ENCODE measurements around the gene PCDH8.

Gene PCDH8, protein sequence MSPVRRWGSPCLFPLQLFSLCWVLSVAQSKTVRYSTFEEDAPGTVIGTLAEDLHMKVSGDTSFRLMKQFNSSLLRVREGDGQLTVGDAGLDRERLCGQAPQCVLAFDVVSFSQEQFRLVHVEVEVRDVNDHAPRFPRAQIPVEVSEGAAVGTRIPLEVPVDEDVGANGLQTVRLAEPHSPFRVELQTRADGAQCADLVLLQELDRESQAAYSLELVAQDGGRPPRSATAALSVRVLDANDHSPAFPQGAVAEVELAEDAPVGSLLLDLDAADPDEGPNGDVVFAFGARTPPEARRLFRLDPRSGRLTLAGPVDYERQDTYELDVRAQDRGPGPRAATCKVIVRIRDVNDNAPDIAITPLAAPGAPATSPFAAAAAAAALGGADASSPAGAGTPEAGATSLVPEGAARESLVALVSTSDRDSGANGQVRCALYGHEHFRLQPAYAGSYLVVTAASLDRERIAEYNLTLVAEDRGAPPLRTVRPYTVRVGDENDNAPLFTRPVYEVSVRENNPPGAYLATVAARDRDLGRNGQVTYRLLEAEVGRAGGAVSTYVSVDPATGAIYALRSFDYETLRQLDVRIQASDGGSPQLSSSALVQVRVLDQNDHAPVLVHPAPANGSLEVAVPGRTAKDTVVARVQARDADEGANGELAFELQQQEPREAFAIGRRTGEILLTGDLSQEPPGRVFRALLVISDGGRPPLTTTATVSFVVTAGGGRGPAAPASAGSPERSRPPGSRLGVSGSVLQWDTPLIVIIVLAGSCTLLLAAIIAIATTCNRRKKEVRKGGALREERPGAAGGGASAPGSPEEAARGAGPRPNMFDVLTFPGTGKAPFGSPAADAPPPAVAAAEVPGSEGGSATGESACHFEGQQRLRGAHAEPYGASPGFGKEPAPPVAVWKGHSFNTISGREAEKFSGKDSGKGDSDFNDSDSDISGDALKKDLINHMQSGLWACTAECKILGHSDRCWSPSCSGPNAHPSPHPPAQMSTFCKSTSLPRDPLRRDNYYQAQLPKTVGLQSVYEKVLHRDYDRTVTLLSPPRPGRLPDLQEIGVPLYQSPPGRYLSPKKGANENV

DNA sequence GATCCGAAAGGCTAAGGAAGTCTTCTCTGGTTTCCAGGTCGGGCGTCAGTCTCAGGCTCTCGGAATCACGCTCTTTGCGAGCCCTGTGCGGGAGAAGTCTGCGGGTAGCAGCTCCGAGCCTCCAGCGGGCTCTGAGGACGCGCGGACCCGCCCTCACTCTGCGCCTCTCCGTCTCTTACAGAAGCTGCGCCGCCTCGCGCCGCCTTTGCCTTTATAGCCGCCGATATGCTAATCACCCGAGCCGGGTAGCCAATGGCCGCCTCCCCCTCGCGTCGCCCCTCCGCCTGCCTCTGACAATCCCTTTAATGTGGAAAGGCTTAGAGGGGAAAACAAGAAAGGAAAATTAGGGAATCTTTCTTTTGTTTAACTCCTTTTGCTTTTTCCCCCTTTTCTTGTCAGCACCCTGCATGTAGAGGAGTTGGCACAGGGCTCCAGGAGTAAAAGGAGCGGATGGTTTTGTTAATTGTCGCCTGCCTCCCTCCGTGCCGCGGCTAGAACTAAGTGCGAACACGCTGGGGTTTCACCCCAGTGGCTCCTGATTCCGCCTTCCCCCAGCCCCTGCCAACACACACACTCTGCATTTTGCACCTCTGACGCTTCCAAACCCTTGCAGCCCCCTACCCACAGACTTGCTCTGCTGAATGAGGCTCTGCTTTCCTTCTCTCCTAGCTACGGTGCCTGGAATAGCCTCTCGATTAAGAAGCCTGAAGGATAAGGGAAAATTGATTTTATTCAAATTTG lies at the start of gene PCDH8:
PCDH8 (minus strand) TSS at position 186 of the 741 bp plus-strand sequence. CDS start 204 bp downstream, outside the sequence.
- in situ Hi-C loops (cut with HindIII; ENCODE audit: low sequenced_read_pairs) = no loop called here

DNA sequence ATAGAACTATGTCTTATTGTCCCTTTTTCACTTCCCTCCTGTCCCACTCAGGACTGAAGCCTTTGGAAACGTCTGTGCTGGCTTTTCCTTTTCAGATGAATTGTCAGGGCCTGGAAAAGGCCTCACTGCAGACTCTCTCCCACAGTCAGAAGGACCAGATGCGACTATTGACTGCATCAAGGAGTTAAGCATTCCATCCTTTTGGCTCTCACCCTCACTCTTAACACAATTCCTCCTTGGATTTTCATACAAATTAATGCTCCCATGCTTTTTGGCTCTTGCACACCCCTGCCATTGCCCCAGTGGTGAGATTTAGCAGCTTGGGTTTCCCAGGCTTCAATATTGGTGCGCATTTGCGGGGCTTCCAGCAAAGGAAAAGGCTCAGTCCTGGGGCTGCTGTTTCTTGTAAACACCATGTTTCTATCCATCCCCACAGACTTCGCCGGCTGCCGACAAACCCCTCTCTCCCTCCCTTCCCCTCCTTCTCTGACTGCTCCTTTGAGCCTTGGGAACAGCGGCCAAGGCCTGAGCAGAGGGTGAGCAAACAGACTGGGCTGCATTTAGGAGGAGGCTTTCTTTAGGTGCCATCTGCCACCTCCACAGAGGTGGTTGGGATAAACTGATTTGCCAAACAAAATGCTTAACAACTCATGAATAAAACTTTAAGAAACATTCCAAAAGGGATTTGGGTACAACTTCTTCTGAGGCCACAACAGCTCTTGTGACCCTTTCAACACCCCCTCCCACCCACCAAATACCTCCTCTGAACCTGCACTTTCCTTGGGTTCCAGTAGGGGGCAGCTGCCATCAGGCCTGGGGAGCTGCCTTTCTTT lies 48.6 kb upstream of the PCDH8 start:
- in situ Hi-C loops (cut with HindIII; ENCODE audit: low sequenced_read_pairs) = no loop called here

DNA sequence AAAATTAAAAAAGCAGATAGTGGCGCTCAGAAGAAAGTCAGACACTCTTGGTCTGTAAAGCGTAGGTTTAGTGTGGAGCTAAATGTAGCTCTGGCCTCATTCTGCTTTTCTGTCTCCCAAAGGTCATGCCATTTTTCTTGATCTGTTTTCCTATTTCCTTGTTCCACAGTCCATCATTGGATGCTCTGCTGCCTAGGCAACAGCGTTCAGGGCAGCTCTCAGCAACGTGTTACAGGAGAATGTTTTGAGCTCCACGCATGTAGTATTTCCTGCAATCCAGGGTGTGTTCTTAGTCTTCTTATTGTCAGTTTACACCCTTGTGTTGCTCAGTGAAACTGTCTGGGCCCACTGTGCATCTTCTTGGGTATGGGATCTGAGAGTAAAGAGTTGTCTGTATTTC lies 46.0 kb upstream of the PCDH8 start:
- in situ Hi-C loops (cut with HindIII; ENCODE audit: low sequenced_read_pairs) = no loop called here

DNA sequence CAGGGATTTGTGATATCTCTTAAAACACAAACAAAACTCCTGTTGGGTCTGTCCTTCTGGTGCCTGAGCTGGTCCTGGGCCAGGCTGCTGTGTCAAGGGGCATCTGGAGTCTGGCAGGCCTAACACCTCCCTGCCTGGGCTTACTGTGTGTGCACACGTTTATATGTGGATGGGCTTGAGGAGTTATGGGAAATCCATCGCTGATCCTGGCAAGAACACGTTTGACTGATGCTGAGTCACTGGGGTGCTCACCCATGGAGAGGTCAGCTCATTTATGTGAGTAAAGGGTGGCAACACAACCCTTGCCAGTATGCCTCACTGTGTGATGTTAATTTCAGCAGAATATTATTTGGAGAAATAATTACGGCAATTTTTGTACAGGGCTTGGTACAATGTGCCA lies 44.5 kb upstream of the PCDH8 start:
- in situ Hi-C loops (cut with HindIII; ENCODE audit: low sequenced_read_pairs) = no loop called here

DNA sequence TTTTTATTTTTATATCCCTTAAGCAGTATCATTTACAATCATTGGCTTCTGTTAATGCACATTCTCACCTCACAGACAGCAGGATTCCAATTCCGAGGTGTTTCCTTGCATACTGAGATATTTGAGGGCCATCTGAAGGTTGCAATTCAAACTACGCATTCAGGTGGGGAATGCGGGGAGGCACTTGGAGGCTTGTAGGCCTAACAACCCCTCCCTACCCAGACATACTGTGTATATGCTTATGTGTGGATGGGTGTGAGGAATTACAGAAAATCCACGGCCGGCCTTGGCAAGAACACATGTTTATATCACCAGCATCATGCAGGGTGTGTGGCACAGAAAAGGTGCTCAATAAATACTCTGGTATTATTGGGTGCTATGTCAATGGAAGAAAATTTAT lies 43.3 kb upstream of the PCDH8 start:
- in situ Hi-C loops (cut with HindIII; ENCODE audit: low sequenced_read_pairs) = no loop called here

DNA sequence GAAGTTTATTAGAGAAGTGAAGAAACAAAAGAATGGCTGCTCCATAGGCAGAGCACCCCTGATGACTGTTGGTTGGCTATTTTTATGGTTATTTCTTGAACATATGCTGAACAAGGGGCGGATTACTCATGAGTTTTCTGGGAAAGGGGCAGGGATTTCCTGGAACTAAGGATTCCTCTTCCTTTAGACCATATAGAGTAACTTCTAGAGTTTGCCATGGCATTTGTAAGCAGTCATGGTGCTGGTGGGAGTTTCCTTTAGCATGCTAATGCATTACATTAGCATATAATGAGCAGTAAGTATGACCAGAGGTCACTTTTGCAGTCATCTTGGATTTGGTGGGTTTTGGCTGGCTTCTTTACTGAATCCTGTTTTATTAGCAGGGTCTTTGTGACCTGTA lies 38.7 kb upstream of the PCDH8 start:
- in situ Hi-C loops (cut with HindIII; ENCODE audit: low sequenced_read_pairs) = no loop called here

DNA sequence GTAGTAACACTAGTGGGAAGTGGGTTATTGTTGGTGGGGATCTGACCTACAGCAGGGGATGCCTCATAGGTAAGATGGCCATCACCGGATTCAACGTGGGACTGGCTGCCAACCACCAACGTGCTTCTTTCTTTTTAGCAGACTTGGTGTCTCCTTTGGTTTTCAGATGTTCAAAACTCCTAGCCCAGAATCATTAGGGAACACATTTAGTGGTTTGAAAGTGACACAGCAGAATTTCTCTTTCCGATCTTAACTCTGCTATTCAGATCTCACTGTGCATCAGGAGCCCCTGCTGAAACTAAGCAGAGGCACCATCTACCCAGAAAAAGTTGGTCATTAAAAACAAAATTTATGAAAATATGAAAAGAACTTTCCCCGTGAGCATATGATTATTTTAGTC lies 36.7 kb upstream of the PCDH8 start:
- in situ Hi-C loops (cut with HindIII; ENCODE audit: low sequenced_read_pairs) = no loop called here

DNA sequence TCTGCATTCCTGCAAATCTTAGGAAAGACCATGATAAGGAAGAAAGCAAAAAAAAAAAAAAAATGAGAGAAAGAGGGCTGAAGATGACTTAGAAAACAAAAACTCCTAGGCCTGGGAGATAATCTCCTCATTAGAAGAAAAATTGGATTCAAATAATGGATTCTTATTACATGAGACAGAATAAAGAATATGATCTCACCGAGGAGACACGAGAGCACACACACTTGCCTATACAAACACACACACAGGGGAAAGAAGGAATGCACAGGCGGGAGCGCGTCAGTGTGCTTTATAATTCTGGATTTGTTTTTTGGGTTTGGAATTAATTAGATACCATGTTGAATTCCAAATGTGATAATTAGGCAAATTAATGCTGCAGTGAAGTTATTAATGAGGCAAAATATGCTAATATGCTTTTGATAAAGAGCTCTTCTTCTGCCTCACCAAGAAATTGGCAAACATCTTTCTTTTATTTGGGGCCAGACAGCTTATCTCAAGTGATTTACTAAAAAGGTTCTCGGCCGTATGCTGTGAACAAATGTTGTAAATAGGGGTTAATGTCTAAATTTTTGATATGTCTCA lies 36.1 kb upstream of the PCDH8 start:
- in situ Hi-C loops (cut with HindIII; ENCODE audit: low sequenced_read_pairs) = no loop called here

DNA sequence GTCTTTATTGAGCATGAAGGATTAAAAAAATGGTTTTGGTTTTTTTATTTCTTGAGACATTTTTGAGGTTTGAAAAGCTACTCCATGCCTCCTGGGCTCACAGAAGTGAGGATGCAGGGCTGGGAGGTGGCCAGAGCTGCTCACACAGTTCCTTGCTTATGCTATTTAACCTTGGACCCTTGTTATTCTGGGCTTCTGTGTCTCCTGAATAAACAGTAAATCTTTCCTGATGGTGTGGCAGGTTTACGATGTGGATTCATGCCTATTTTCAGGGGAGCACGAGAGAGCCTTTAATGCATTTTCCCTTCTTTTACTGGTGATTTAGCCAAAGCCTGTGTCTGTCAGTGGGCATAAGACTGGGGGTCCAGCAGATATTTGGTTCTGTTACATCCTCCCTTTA lies 34.3 kb upstream of the PCDH8 start:
- in situ Hi-C loops (cut with HindIII; ENCODE audit: low sequenced_read_pairs) = no loop called here

DNA sequence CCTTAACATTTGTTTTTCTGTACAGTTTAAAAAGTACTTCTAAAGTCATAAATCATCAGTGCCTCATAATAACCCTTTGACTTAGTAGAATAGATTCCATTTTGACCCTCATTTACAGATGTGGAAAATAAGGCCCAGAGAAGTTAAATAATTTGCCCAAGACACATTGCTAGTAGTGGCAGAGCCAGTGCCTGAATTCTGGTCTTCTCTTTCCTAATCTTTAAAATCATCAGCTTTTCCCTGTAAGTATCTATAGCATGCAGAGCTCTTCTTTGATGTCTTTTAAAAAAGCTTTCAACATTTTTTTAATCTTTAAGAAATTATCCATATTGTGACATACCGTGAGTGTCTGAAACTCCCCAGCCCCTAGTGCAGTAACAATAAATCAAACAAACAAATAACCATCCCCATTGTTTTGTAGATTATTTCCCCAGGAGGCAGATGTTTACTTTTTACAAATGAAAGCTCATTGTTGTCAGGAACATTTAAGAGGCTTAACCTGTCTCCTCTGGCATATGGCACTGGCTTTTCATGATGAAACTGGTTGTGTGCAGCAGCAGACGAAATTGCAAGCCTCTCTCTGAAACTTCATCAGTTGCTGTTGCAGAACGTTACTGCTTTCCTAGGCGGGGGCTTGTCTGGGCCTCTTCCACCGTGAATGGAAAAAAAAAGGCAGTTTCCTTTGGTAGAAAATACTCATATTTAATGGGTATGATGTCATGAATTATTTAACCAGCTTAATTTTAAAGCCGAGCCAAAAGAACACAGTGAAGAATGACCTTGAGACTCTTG lies 31.7 kb upstream of the PCDH8 start:
- in situ Hi-C loops (cut with HindIII; ENCODE audit: low sequenced_read_pairs) = no loop called here

DNA sequence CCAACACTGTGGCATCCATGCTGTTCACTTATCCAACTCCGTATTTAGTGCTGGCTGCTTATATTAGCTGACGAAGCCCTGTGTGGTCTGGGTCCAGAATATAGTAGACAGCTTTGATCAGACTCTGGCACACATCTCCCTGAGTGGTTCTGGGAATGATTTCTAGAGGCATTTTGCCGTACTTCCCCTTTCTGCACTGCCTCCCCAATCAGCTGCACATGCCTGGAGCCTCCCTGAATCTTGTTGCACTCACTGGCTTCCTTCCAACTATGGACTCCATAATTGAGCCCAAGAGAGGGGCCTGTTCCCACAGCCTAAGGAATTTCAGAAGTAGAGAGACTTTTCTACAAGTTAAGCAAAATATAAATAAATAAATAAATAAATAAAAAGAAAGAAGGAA lies 30.4 kb upstream of the PCDH8 start:
- in situ Hi-C loops (cut with HindIII; ENCODE audit: low sequenced_read_pairs) = no loop called here

DNA sequence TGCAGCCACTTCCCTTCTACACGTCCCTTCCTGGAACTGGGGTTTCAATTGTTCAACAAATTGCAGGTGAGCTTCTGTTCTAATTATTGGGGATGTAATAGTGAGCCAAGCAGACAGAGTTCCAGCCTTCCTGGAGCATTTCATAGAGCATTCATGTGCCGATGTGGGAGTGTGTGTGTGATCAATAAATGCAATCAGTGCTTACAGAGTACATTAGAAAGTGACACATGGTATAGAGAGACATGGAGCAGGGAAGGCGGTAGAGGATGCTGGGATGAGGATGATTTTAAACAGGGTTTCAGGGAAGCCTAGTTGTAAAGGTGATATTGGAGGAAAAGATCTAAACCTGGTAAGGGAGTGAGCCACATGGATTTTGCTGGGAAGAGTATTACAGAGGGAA lies 21.7 kb upstream of the PCDH8 start:
- in situ Hi-C loops (cut with HindIII; ENCODE audit: low sequenced_read_pairs) = no loop called here

DNA sequence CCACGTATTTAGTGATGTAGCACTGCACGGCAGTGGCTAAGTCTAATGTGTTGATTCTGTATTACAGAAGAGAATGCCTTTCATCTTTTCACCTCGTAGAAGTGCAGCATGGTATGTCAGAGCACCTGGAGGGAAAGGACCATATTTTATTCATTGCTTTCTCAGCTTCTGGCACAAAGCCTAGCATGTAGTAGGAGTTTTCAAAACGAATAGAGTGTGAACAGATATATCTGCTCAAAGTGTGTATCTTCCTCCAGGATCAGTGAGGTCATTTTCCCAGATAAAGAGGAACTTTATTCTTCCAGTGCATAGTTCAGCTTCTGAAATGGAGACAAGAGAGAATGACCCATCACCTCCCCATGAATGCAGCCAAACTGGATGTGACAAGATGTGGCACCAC lies 21.2 kb upstream of the PCDH8 start:
- in situ Hi-C loops (cut with HindIII; ENCODE audit: low sequenced_read_pairs) = no loop called here

DNA sequence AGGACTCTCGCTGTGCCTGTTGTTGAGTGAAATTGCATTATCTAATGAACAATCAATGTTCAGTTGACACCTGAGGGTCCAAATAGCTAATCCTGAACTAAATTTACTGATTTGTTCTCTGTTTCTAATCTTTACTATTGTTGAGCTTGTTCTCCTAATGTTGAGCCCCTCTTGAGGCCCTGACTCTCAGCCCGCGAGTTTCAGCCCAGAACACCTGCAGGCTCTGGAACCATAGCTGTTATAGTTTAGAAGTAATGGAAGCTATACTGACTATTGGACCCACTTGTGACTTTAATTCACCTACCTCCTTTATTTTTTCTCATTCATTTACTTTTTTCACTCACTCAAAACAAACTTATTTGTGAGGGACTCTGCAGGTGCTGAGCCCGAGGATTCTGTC lies 20.6 kb upstream of the PCDH8 start:
- in situ Hi-C loops (cut with HindIII; ENCODE audit: low sequenced_read_pairs) = no loop called here

DNA sequence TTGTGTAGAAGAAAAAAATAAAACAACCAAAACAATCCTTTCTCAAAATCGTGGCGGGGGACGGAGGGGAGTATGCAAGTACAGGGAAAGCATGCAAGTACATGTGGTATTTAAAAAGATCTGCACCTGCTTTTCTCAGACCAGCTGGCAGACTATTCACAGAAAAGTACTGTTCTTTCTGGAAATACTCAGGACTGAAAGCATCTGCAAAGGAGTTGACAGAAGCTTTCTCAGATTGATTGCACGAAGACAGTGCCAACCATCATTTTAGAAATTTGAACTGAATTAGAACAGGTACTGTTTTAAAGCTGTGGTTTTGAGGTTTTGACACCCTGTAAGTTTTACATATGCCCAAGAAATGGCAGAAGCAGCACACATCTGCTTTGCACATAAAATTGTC lies 19.8 kb upstream of the PCDH8 start:
- in situ Hi-C loops (cut with HindIII; ENCODE audit: low sequenced_read_pairs) = no loop called here

DNA sequence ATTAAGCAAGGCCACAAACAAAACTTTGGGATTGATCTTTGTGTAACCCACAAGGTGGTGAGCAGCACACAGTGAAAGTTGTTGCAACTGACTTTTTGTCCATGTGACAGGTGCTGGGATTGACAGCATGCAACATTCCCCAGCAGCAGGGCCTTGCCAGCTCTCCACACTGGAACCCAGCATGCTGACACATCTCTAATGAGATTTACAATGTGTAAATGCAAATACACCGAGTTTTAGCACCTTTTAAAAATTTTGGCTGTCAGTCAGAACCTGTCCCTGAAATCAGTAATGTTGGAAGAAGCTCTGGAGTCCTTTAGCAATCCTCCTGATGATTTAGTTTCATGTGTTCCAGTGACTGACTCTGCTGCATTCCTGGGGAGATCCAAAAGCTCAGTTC lies 16.5 kb upstream of the PCDH8 start:
- in situ Hi-C loops (cut with HindIII; ENCODE audit: low sequenced_read_pairs) = no loop called here

DNA sequence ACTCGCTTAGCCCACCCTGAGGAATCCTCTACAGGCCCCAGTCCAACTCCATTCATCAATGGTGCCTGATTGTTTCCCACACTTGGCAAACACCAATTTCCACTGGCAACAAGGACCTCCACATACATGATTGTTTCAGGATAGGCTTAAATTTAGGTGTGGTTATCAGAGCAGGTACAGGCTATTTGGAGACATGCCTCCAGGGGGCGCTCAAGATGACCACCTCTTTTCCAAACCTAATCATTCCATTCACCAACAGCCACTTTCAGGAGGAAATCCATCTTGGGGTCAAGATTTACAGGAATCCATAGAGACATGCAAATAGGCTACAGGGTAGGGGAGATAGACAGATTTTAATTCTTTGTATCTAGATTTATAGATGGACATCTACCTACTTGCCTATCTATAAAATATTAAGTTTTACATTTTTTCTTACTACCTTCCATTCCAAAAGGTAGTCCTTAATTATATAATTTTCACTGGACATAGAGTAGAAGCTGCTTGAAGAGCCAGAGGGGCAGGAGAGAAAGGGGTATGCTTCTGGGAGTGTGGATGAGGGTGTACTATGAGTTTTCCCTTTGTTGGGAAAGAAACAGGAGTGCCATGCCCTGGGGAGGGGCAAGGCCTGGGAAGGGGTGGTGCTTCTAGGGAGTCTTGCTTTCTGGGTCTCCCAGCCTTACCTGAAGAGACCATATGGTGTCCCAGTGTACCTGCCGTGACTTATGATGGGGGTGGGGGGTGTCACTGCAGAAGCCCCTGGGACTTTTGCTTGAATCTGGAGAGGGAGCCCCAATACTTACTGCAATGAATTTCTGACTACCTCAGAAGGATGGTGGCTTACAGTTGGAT lies 14.1 kb upstream of the PCDH8 start:
- in situ Hi-C loops (cut with HindIII; ENCODE audit: low sequenced_read_pairs) = no loop called here

DNA sequence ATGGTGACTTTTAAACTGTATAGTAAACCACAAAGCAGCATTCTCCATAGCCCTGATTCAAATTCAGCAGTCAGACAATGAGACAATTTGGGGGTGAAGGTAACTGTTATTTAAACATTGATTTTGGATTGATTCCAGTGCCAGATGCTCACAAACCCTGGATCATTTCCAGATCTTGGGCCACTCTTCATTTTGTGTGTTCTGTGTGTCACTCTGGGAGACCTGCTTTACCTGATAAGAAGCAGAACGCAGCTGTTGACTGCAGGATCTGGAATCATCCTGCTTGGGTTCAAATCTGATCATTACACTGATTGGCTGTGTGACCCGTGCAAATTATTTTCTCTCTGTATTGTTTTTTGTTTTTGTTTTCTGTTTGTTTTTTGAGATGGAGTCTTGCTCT lies 4.0 kb upstream of the PCDH8 start:
- in situ Hi-C loops (cut with HindIII; ENCODE audit: low sequenced_read_pairs) = no loop called here
